Astrocyte (in vitro differentiated cells and primary cell): ENCODE results near the gene LAYN. TPM values are rescaled to one million over a fixed set of nuclear protein-coding genes. Genes with fewer than 3 reads are reported as not detected.

ENCODE experiments used
- DNase-seq: peaks from one replicate; pipeline ENCODE4 v3.0.0-alpha.2; 2010; ENCODE audit warnings: low read depth
- FAIRE-seq: peaks from 2 replicates; lab custom pipeline; 2011; peaks lifted over from hg19 to GRCh38; lab: Jason Lieb, UNC
- H2AFZ ChIP-seq: 2 replicates; pipeline ENCODE4 v1.6.0; 2012; ENCODE audit warnings: low read depth, low read length, inconsistent platforms
- H3K27ac ChIP-seq: 2 replicates; pipeline ENCODE4 v1.5.1; 2011; ENCODE audit warnings: low read depth, low read length, inconsistent platforms
- H3K27me3 ChIP-seq: 2 replicates; pipeline ENCODE4 v1.6.0; 2011; ENCODE audit warnings: low read length, inconsistent platforms; ENCODE audit not compliant: insufficient read depth
- H3K36me3 ChIP-seq: 2 replicates; pipeline ENCODE4 v1.5.1; 2011; ENCODE audit warnings: low read length, inconsistent platforms; ENCODE audit not compliant: insufficient read depth
- H3K4me1 ChIP-seq: 2 replicates; pipeline ENCODE4 v1.5.1; 2011; ENCODE audit warnings: low read length, inconsistent platforms; ENCODE audit not compliant: insufficient read depth
- H3K4me2 ChIP-seq: 2 replicates; pipeline ENCODE4 v1.6.0; 2012; ENCODE audit warnings: low read length, inconsistent platforms
- H3K4me3 ChIP-seq: 2 replicates; pipeline ENCODE4 v1.5.1; 2011; ENCODE audit warnings: low read depth, mild to moderate bottlenecking, low read length, inconsistent platforms; ENCODE audit not compliant: insufficient read depth
- H3K79me2 ChIP-seq: 2 replicates; pipeline ENCODE4 v1.6.0; 2012; ENCODE audit warnings: mild to moderate bottlenecking, low read length, inconsistent platforms; ENCODE audit not compliant: insufficient read depth
- H3K9ac ChIP-seq: 2 replicates; pipeline ENCODE4 v1.6.0; 2012; ENCODE audit warnings: mild to moderate bottlenecking, low read length, inconsistent platforms
- H3K9me3 ChIP-seq: 2 replicates; pipeline ENCODE4 v1.5.1; 2012; ENCODE audit warnings: low read depth, mild to moderate bottlenecking, low read length, inconsistent platforms; ENCODE audit not compliant: insufficient read depth
- H4K20me1 ChIP-seq: 2 replicates; pipeline ENCODE4 v1.6.0; 2012; ENCODE audit warnings: low read length, inconsistent platforms; ENCODE audit not compliant: insufficient read depth
- H3K27ac Mint-ChIP-seq: one replicate; pipeline ENCODE4 v1.8.0; 2021; ENCODE audit warnings: mild to moderate bottlenecking, mixed read lengths; ENCODE audit not compliant: unreplicated experiment
- H3K27me3 Mint-ChIP-seq: one replicate; pipeline ENCODE4 v1.8.0; 2021; ENCODE audit warnings: low read depth, mixed read lengths; ENCODE audit not compliant: unreplicated experiment
- H3K36me3 Mint-ChIP-seq: one replicate; pipeline ENCODE4 v1.8.0; 2021; ENCODE audit warnings: low read depth, mixed read lengths; ENCODE audit not compliant: unreplicated experiment
- H3K4me1 Mint-ChIP-seq: one replicate; pipeline ENCODE4 v1.8.0; 2021; ENCODE audit warnings: low read depth, mixed read lengths; ENCODE audit not compliant: unreplicated experiment
- H3K4me3 Mint-ChIP-seq: one replicate; pipeline ENCODE4 v1.8.0; 2021; ENCODE audit warnings: mild to moderate bottlenecking, moderate library complexity, mixed read lengths; ENCODE audit not compliant: unreplicated experiment
- H3K9me3 Mint-ChIP-seq: one replicate; pipeline ENCODE4 v1.8.0; 2021; ENCODE audit warnings: mild to moderate bottlenecking, mixed read lengths; ENCODE audit not compliant: unreplicated experiment
- CTCF ChIP-seq: IDR thresholded peaks from 2 replicates; pipeline ENCODE4 v1.5.1; 2011; ENCODE audit warnings: low read depth, mild to moderate bottlenecking, inconsistent platforms, low read length, moderate library complexity; ENCODE audit not compliant: insufficient read depth
- EZH2 ChIP-seq: IDR thresholded peaks from 2 replicates; pipeline ENCODE4 v1.6.1; 2012; ENCODE audit warnings: mild to moderate bottlenecking, low read length, inconsistent platforms; ENCODE audit not compliant: insufficient read depth
- microRNA-seq: library from miRNA; unstranded; fragments of <30 nt; microRNA quantifications from one replicate; pipeline ENCODE4 v1.2.0, GENCODE V29; 2020
- total RNA-seq: library from RNA; stranded (reverse); gene quantifications from 2 replicates; pipeline ENCODE4 v1.2.1, GENCODE V29; 2021

LAYN gene
- total RNA-seq, 1 donor from 2014 or later: 54.5 TPM

GRCh38 chr11:111607751-111608150 is 67.2 kb downstream of the LAYN start:
- Histone ChIP-seq H2AFZ (no peak overlapping the region), H3K27me3 (no peaks in the 10 kb centered on the region), H3K4me1 (peaks cover 8% of the 10 kb centered on the region), H4K20me1 (peaks cover 25% of the 10 kb centered on the region), H3K4me3 (no peak overlapping the region), H3K36me3 (no peaks in the 10 kb centered on the region), H3K27ac (no peak overlapping the region), H3K79me2 (peaks cover 74% of the 10 kb centered on the region), H3K9ac (no peak overlapping the region), H3K4me2 (no peak overlapping the region), H3K9me3 (no peaks in the 10 kb centered on the region)
- Mint-ChIP-seq H3K4me3 (no peak overlapping the region), H3K27ac (no peak overlapping the region), H3K27me3 (no peaks in the 10 kb centered on the region), H3K4me1 (peaks cover 8% of the 10 kb centered on the region), H3K9me3 (no peaks in the 10 kb centered on the region), H3K36me3 (no peaks in the 10 kb centered on the region)
- FAIRE-seq (no peak), DNase-seq (no peak)
- no peak for TF ChIP-seq CTCF
- TF ChIP-seq EZH2: no peak

Small RNAs within 50 kb of the gene (microRNA-seq; reads per million reads assigned to microRNA genes)
- gene MIR34B (72.8 reads per million, percentile 63 among the genes with 10 or more reads in this experiment), gene MIR34C (1,629 reads per million, percentile 85 among the genes with 10 or more reads in this experiment)

Other genes with a start within 250 kb of the LAYN start
- 0.27 TPM in 1 of 2 replicates, not detected in the other for gene POU2AF3, start 242.2 kb upstream of the LAYN start, total RNA-seq
- not detected in 2 replicates for gene POU2AF1, start 161.4 kb upstream of the LAYN start, total RNA-seq
- gene BTG4, start 28.3 kb upstream of the LAYN start, total RNA-seq: 0.50 and 0.55 TPM in 2 replicates
- gene HOATZ, start 25.9 kb upstream of the LAYN start, total RNA-seq: 0.43 TPM in 2 replicates
- 14.3 and 15.0 TPM in 2 replicates for gene SIK2, start 61.7 kb downstream of the LAYN start, total RNA-seq
- gene PPP2R1B, start 225.7 kb downstream of the LAYN start, total RNA-seq: 43.0 and 44.5 TPM in 2 replicates